Measurements from ENCODE around the gene TOP1. TPM values are rescaled to one million over a fixed set of nuclear protein-coding genes. Genes with fewer than 3 reads are reported as not detected.

The TOP1 gene
- total and polyA plus RNA-seq, 4 donors: 39.7 to 62.7 (median 51.7) TPM

- 36 to 68% methylated on average over 2 of the region's 2 CpGs for WGBS, 2 donors
- H3K36me3 ChIP-seq (ENCODE audit: control insufficient read depth in 4 of 4, insufficient read depth in 4 of 4, low read length in 4 of 4): peaks cover 0 to 14% (median 5%) of the 10 kb centered on the region in 4 donors
- no peak overlapping the region for H3K9ac ChIP-seq (ENCODE audit: insufficient read depth in 1 of 2, low read length in 2 of 2)
- H3K4me3 ChIP-seq: no peak overlapping the region
- H3K4me1 ChIP-seq (ENCODE audit: control insufficient read depth in 5 of 5, insufficient read depth in 5 of 5, low read length in 5 of 5): peaks cover 25 to 75% (median 34%) of the 10 kb centered on the region in 5 donors
- H3K27me3 ChIP-seq (ENCODE audit: control insufficient read depth in 3 of 3, insufficient read depth in 3 of 3, low read length in 2 of 3): no peaks in the 10 kb centered on the region
- H3K27ac ChIP-seq (ENCODE audit: low read depth in 1 of 2, low read length in 1 of 2): peak overlapping the region; percentile 2 to 78
- H3K9me3 ChIP-seq (ENCODE audit: control insufficient read depth in 4 of 4, insufficient read depth in 3 of 4, low read length in 3 of 4): no peaks in the 10 kb centered on the region
- ATAC-seq (ENCODE audit: insufficient read depth, low FRiP score) (no peak), DNase-seq (no peak)
- TF ChIP-seq, protein P1, sequence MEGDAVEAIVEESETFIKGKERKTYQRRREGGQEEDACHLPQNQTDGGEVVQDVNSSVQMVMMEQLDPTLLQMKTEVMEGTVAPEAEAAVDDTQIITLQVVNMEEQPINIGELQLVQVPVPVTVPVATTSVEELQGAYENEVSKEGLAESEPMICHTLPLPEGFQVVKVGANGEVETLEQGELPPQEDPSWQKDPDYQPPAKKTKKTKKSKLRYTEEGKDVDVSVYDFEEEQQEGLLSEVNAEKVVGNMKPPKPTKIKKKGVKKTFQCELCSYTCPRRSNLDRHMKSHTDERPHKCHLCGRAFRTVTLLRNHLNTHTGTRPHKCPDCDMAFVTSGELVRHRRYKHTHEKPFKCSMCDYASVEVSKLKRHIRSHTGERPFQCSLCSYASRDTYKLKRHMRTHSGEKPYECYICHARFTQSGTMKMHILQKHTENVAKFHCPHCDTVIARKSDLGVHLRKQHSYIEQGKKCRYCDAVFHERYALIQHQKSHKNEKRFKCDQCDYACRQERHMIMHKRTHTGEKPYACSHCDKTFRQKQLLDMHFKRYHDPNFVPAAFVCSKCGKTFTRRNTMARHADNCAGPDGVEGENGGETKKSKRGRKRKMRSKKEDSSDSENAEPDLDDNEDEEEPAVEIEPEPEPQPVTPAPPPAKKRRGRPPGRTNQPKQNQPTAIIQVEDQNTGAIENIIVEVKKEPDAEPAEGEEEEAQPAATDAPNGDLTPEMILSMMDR (IDR thresholded peaks at IDR 0.05; ENCODE audit: control extremely low read depth, extremely low read depth): no peak
Measured at GRCh38 chr20:41143354-41143753, 114.7 kb downstream of the TOP1 start.

DNA sequence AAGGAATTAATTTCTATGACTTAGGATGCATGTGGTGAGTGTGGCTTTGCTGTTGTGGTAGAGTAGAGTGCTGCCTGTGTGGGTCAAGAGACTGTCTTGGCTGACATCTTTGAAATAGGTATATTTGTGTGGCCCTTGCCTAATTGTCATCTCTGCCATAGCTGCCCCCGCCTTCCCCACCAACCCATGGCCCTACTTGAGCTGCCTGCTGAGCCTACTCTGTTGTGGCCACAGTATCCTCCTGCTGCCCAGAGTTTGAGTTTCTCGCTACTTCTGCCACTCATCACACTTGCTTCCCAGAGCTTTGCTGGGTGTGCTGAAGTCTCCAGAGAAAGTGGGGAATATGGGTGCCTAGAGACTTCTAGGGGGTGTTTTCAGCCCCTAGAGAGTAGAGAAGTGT is 116.7 kb downstream of the TOP1 start:
- Histone ChIP-seq H3K9me3 (ENCODE audit: control insufficient read depth in 4 of 4, insufficient read depth in 3 of 4, low read length in 3 of 4) (no peaks in the 10 kb centered on the region), H3K27me3 (ENCODE audit: control insufficient read depth in 3 of 3, insufficient read depth in 3 of 3, low read length in 2 of 3) (no peaks in the 10 kb centered on the region), H3K4me1 (ENCODE audit: control insufficient read depth in 5 of 5, insufficient read depth in 5 of 5, low read length in 5 of 5) (peaks cover 27 to 75% (median 40%) of the 10 kb centered on the region in 5 donors), H3K27ac (ENCODE audit: low read depth in 1 of 2, low read length in 1 of 2) (peak overlapping the region in 1 of 2 donors; percentile 72), H3K4me3 (no peak overlapping the region), H3K9ac (ENCODE audit: insufficient read depth in 1 of 2, low read length in 2 of 2) (no peak overlapping the region), H3K36me3 (ENCODE audit: control insufficient read depth in 4 of 4, insufficient read depth in 4 of 4, low read length in 4 of 4) (peaks cover 0 to 9% (median 4%) of the 10 kb centered on the region in 4 donors)
- no peak for DNase-seq
- no peak for ATAC-seq (ENCODE audit: insufficient read depth, low FRiP score)
- 97 to 98% methylated on average over 2 of the region's 2 CpGs for WGBS, 2 donors
- TF ChIP-seq, protein P1 (IDR thresholded peaks at IDR 0.05; ENCODE audit: control extremely low read depth, extremely low read depth): no peak

DNA sequence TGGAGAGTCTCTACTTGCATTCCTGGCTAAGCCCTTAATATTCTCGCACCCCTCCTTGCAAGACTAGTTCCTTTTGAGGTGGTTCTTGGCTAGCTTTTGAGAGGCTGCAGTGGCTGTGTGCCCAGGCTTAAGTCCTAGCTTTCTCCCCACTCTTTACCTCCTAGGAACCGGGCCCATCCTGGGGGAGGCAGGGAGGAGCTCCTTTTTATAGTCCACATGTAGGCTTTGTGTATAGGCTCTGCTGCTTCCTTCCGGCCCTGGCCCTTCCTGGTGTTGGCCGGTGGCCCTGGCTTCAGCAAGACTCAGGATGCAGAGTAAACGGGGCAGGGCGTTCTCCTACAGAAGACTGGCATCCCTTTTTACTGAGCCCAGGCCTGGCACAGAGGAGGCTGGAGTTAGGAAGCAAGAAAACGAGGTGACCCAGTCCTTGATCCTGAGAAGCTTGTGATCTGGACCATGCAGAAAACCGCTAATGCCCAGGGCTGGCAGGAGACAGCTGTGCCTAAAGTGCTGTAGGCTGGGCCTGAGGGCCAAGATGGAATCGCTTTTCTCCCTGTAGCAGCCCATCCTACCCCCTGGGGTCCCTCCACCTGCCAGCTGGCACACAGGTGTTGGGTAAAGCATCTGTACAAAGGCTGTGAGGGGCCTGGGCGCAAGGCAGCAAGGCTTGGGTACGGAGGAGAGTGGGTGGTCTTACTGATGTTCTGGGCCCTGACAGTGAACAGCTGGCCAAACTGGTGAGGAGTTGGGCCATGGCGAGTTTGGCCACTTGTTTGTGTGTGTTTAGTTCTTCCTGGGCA is 117.4 kb downstream of the TOP1 start:
- H3K9me3 ChIP-seq (ENCODE audit: control insufficient read depth in 4 of 4, insufficient read depth in 3 of 4, low read length in 3 of 4): no peaks in the 10 kb centered on the region
- H3K36me3 ChIP-seq (ENCODE audit: control insufficient read depth in 4 of 4, insufficient read depth in 4 of 4, low read length in 4 of 4): peaks cover 0 to 4% (median 1%) of the 10 kb centered on the region in 4 donors
- peaks cover 21 to 70% (median 38%) of the 10 kb centered on the region in 5 donors for H3K4me1 ChIP-seq (ENCODE audit: control insufficient read depth in 5 of 5, insufficient read depth in 5 of 5, low read length in 5 of 5)
- WGBS, 2 donors: 52 to 72% methylated on average over 12 of the region's 12 CpGs
- peak overlapping the region; percentile 45 to 72 for H3K27ac ChIP-seq (ENCODE audit: low read depth in 1 of 2, low read length in 1 of 2)
- H3K4me3 ChIP-seq: no peak overlapping the region
- peak; percentile 27 for ATAC-seq (ENCODE audit: insufficient read depth, low FRiP score)
- H3K27me3 ChIP-seq (ENCODE audit: control insufficient read depth in 3 of 3, insufficient read depth in 3 of 3, low read length in 2 of 3): no peaks in the 10 kb centered on the region
- DNase-seq: peak in 1 of 3 donors; percentile 50
- TF ChIP-seq, protein P1 (IDR thresholded peaks at IDR 0.05; ENCODE audit: control extremely low read depth, extremely low read depth): no peak
- no peak overlapping the region for H3K9ac ChIP-seq (ENCODE audit: insufficient read depth in 1 of 2, low read length in 2 of 2)

Data from lung (tissue), 12 donors.